Activated CD8-positive, alpha-beta T cell treated with anti-CD3 and anti-CD28 coated beads, Interleukin-2, amount 10 ng/mL, durations not matched to agents 7 days and 5 days (primary cell): ENCODE results near the gene MTHFD1L. TPM values are rescaled to one million over a fixed set of nuclear protein-coding genes. Genes with fewer than 3 reads are reported as not detected.

ENCODE experiments used
- ATAC-seq: fragments of 150-1000 bp; cut with Tn5 transposase; one replicate; pipeline ENCODE4 v1.10.0; 2021; ENCODE audit warnings: moderate library complexity
- CTCF ChIA-PET: fragments of 350-600 bp; sonication (Branson Sonifier 250); formaldehyde crosslinking; loops from one replicate; lab custom pipeline; 2021; ENCODE audit warnings: antibody characterized with exemption; lab: Charles Lee
- POLR2A ChIA-PET: fragments of 350-600 bp; sonication (Branson Sonifier 250); formaldehyde crosslinking; loops from one replicate; lab custom pipeline; 2021; ENCODE audit warnings: antibody characterized with exemption; lab: Charles Lee
- DNase-seq: peaks from one replicate; pipeline ENCODE4 v3.0.0-alpha.2; 2020
- H3K27ac Mint-ChIP-seq: one replicate; pipeline ENCODE4 v1.8.0; 2021; ENCODE audit warnings: mild to moderate bottlenecking, mixed read lengths
- H3K27me3 Mint-ChIP-seq: one replicate; pipeline ENCODE4 v1.8.0; 2021; ENCODE audit warnings: low read depth, mixed read lengths
- H3K36me3 Mint-ChIP-seq: one replicate; pipeline ENCODE4 v1.8.0; 2021; ENCODE audit warnings: low read depth, mixed read lengths
- H3K4me1 Mint-ChIP-seq: one replicate; pipeline ENCODE4 v1.8.0; 2021; ENCODE audit warnings: low read depth, mixed read lengths
- H3K4me3 Mint-ChIP-seq: one replicate; pipeline ENCODE4 v1.8.0; 2021; ENCODE audit warnings: mild to moderate bottlenecking, mixed read lengths
- H3K9me3 Mint-ChIP-seq: one replicate; pipeline ENCODE4 v1.8.0; 2022; ENCODE audit warnings: mixed read lengths; ENCODE audit not compliant: insufficient read depth
- total RNA-seq, 2 experiments: library from RNA; stranded (reverse); gene quantifications; one replicate each; pipeline ENCODE4 v1.2.3, GENCODE V29; 2021

MTHFD1L gene
- total RNA-seq, 2 experiments from 2014 or later = 59.7 to 62.3 TPM

- ChIA-PET POLR2A (interaction anchor here (0.5 kb wide), 1 partner anchor 146 kb away, joined by 3 read pairs; no protein-coding TSS in a partner anchor), CTCF (no interaction called here)
- Mint-ChIP-seq H3K4me3 (no peak overlapping the region), H3K27ac (no peak overlapping the region), H3K27me3 (no peaks in the 10 kb centered on the region), H3K4me1 (peaks cover 11% of the 10 kb centered on the region), H3K9me3 (no peaks in the 10 kb centered on the region), H3K36me3 (peaks cover 60% of the 10 kb centered on the region)
- ATAC-seq (no peak), DNase-seq (no peak)
Observed at GRCh38 chr6:151095538-151096254, 230.2 kb downstream of the MTHFD1L start.

DNA sequence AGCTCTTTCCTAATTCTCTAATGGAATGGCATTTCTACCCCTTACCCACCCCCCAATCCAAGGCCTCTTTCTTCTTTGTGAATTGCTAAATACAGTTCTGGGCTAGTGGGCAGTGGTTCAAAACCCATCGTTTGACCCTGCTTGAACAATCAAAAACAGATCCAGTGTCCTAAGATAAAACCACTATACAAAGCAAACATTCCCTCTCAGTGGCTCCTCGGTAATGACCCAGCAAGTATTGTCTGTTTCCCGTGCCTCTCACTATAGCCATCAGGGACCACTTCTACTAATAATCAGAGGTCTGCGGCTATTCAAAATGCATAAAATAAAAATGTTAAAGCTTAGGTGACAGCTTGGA lies 230.7 kb downstream of the MTHFD1L start:
- H3K27ac Mint-ChIP-seq = no peak overlapping the region
- no peaks in the 10 kb centered on the region for H3K27me3 Mint-ChIP-seq
- H3K36me3 Mint-ChIP-seq = peaks cover 57% of the 10 kb centered on the region
- ATAC-seq (no peak), DNase-seq (no peak)
- POLR2A ChIA-PET = interaction anchor here (0.5 kb wide), 1 partner anchor 146 kb away, joined by 3 read pairs; no protein-coding TSS in a partner anchor
- H3K4me3 Mint-ChIP-seq = no peak overlapping the region
- no peaks in the 10 kb centered on the region for H3K9me3 Mint-ChIP-seq
- CTCF ChIA-PET = no interaction called here
- H3K4me1 Mint-ChIP-seq = peaks cover 11% of the 10 kb centered on the region

DNA sequence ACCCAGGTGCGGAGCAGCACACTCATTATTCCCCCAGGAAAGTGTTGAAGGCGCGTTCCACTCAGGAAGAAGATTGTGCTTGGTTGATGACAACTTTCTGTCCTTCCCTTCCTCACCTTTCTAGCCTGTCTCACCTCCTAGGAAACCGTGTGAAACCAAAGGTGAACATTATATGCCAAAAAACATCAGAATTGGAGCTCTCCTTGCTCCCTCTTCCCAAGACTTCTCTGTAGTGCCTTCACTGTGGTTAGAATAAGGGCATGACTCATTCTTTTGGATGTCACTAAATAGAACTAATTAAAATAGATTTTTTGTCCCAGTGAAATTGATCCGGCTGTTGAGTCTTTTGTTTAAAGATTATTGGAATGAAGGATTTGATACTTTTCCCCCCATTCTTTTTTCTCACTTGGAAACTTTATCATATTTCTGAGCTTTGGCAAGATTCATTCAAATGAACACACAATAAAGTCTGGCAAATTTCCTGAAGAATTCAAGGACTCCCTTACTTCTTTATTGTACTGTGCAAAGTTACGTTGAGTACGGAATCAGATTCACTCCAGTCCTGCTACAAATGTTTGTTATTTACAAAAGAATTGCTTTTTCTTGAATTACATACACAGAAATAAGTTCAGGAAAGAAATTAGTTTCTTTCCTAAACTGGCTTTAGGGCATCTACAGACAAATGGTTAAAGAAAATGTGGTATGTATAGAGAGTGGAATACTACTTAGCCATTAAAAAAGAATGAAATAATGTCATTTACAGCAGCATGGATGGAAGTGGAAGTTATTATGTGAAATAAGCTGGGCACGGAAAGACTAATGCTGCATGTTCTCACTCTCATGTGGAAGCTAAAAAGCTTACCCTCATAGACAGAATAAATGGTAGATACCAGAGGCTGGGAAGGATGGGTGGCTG lies 231.4 kb downstream of the MTHFD1L start:
- Mint-ChIP-seq H3K36me3 (peaks cover 53% of the 10 kb centered on the region), H3K4me1 (peaks cover 11% of the 10 kb centered on the region), H3K4me3 (no peak overlapping the region), H3K9me3 (no peaks in the 10 kb centered on the region), H3K27ac (no peak overlapping the region), H3K27me3 (no peaks in the 10 kb centered on the region)
- ATAC-seq (no peak), DNase-seq (no peak)
- CTCF ChIA-PET = interaction anchor here (0.8 to 1.7 kb wide), 2 partner anchors 83 to 202 kb away, joined by 4 to 7 read pairs; no protein-coding TSS in a partner anchor
- POLR2A ChIA-PET = no interaction called here

GRCh38 chr6:151098166-151098565 lies 232.7 kb downstream of the MTHFD1L start:
- H3K27me3 Mint-ChIP-seq = no peaks in the 10 kb centered on the region
- H3K4me3 Mint-ChIP-seq = no peak overlapping the region
- H3K36me3 Mint-ChIP-seq = peaks cover 44% of the 10 kb centered on the region
- POLR2A ChIA-PET = no interaction called here
- H3K27ac Mint-ChIP-seq = no peak overlapping the region
- H3K9me3 Mint-ChIP-seq = no peaks in the 10 kb centered on the region
- peaks cover 11% of the 10 kb centered on the region for H3K4me1 Mint-ChIP-seq
- DNase-seq = no peak
- CTCF ChIA-PET = interaction anchor here (1.5 to 1.7 kb wide), 2 partner anchors 84 to 227 kb away, joined by 3 to 7 read pairs; no protein-coding TSS in a partner anchor
- no peak for ATAC-seq

- no peak overlapping the region for H3K4me3 Mint-ChIP-seq
- peaks cover 11% of the 10 kb centered on the region for H3K4me1 Mint-ChIP-seq
- no peak for DNase-seq
- ChIA-PET POLR2A (no interaction called here), CTCF (no interaction called here)
- peaks cover 34% of the 10 kb centered on the region for H3K36me3 Mint-ChIP-seq
- no peaks in the 10 kb centered on the region for H3K9me3 Mint-ChIP-seq
- ATAC-seq = no peak
- no peak overlapping the region for H3K27ac Mint-ChIP-seq
- no peaks in the 10 kb centered on the region for H3K27me3 Mint-ChIP-seq
Observed at GRCh38 chr6:151100326-151100725, 234.8 kb downstream of the MTHFD1L start.

DNA sequence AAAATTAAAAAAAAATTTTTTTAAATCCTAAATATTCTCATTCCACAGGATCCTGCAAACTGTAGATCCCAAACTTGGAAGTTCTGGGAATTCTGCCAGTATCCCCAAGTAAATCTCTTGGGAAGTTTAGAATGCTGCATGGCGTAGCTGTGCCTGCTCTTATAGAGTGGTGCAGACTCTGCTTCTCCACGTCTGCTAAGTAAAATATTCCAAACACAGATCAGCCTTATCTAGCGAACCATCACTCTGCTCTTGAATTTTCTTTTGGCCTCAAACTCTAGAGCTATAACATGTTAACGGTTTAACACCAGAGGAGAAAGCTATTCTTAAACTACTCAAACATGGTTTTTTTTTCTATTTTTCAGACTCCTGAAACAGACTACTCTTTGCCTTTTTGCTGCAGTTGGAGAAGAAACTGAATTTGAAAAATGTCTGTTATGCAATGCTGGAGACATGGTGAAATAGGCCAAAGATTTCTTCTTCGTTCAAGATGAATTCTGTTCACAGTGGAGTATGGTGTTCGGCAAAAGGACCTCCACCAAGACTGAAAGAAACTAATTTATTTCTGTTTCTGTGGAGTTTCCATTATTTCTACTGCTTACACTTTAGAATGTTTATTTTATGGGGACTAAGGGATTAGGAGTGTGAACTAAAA lies 235.8 kb downstream of the MTHFD1L start:
- Mint-ChIP-seq H3K4me3 (no peak overlapping the region), H3K4me1 (peaks cover 11% of the 10 kb centered on the region), H3K9me3 (no peaks in the 10 kb centered on the region), H3K27ac (no peak overlapping the region), H3K36me3 (peaks cover 30% of the 10 kb centered on the region), H3K27me3 (no peaks in the 10 kb centered on the region)
- ChIA-PET CTCF (no interaction called here), POLR2A (no interaction called here)
- no peak for DNase-seq
- no peak for ATAC-seq

DNA sequence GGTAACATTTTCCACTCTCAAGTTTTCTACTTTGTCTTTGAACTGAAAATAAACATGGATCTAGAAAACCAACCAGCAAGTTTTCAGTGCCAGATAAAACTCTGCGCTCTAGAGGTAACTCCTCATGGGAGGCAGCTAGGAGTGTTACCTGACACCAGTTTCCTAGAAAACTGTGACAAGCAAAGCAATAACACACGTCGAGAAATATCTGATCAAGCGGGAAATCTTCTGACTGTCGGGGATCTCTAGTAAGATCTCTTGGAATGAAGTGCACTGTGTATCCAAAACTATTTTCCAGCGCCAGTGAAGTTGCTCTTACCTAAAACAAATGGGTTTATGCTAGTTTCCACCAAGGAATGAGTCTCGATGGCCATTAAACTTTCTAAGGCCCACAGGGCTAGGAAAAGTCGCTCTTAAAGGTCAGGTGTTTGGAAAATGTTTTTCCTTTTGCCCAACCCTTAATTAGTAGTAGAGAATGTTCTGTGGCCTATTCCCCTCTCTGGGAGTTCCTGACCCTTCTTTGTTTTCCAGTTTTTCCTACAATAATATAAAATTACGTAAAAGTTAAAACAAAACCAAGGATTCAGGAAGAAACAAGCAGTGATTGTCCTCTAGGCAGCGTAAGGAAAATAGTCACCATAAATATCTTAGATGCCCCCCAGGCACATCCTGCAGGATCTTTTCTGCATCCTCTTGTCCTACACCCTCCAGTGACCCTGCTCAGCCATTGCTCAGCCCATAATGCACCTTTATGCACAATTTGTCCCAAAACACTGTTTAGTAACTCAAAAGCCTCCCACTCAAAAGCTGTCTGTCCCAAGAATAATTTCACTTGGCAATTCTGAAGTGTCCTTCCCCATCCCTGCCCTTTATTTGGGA lies 236.6 kb downstream of the MTHFD1L start:
- POLR2A ChIA-PET = no interaction called here
- no peak overlapping the region for H3K4me3 Mint-ChIP-seq
- CTCF ChIA-PET = no interaction called here

DNA sequence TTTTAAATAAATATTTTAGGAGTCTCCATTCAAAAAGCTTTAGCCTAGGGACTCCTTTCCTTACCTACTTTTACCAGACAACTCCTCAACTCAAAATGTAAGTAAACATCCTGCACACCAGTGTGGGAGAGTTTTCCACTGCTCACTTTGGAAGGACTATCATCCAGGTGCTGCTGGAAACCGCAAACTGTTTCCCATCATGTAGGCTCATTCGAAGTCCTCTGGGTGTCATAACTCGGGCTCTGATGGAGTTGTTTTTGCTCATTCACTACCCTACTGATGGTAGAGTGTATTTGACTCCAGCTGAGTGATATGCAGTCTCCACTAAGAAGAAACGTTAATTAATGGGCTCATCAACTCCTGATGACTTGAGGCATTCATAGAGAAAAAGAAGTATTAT lies 237.8 kb downstream of the MTHFD1L start:
- ATAC-seq (no peak), DNase-seq (no peak)
- no peaks in the 10 kb centered on the region for H3K27me3 Mint-ChIP-seq
- POLR2A ChIA-PET = no interaction called here
- peaks cover 20% of the 10 kb centered on the region for H3K36me3 Mint-ChIP-seq
- CTCF ChIA-PET = no interaction called here
- H3K9me3 Mint-ChIP-seq = no peaks in the 10 kb centered on the region
- H3K4me3 Mint-ChIP-seq = no peak overlapping the region
- peaks cover 2% of the 10 kb centered on the region for H3K4me1 Mint-ChIP-seq
- no peak overlapping the region for H3K27ac Mint-ChIP-seq

More for the DNA sequence above, 236.6 kb downstream of the MTHFD1L start:
- peaks cover 25% of the 10 kb centered on the region for H3K36me3 Mint-ChIP-seq
- no peak overlapping the region for H3K27ac Mint-ChIP-seq
- ATAC-seq (no peak), DNase-seq (no peak)
- H3K4me1 Mint-ChIP-seq = peaks cover 11% of the 10 kb centered on the region
- H3K9me3 Mint-ChIP-seq = no peaks in the 10 kb centered on the region
- H3K27me3 Mint-ChIP-seq = no peaks in the 10 kb centered on the region

- Mint-ChIP-seq H3K27me3 (peaks cover 3% of the 10 kb centered on the region), H3K9me3 (no peaks in the 10 kb centered on the region), H3K4me1 (no peaks in the 10 kb centered on the region), H3K27ac (no peak overlapping the region), H3K4me3 (no peak overlapping the region), H3K36me3 (peaks cover 3% of the 10 kb centered on the region)
- ChIA-PET CTCF (no interaction called here), POLR2A (no interaction called here)
- ATAC-seq (no peak), DNase-seq (no peak)
Observed at GRCh38 chr6:151107897-151108427, 242.5 kb downstream of the MTHFD1L start.

GRCh38 chr6:151108548-151108947 lies 243.0 kb downstream of the MTHFD1L start:
- CTCF ChIA-PET = no interaction called here

DNA sequence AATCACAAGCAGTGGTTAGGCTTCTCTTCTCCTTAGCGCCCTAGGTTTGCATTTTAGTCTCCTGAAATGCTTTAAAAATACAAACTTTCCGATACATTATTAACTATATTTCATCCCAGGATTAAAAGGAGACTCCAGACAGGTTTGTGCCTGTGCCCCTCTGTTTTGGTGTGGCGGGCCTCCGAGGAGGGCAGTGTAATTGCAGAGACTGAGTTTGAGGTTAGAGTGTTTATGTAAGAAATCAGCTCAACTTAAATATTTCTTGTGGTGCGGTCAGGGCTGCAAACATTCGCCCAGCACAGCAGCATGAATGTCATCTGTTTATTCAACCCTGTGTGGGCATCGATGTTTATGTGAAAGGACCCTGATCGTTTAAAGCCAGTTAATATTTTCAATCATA lies 243.9 kb downstream of the MTHFD1L start:
- ATAC-seq (no peak), DNase-seq (no peak)
- ChIA-PET CTCF (no interaction called here), POLR2A (no interaction called here)
- Mint-ChIP-seq H3K36me3 (no peaks in the 10 kb centered on the region), H3K4me1 (no peaks in the 10 kb centered on the region), H3K9me3 (no peaks in the 10 kb centered on the region), H3K27me3 (peaks cover 7% of the 10 kb centered on the region), H3K27ac (no peak overlapping the region), H3K4me3 (no peak overlapping the region)

More at GRCh38 chr6:151108548-151108947, 243.0 kb downstream of the MTHFD1L start:
- H3K27ac Mint-ChIP-seq = no peak overlapping the region
- no peaks in the 10 kb centered on the region for H3K9me3 Mint-ChIP-seq
- no peaks in the 10 kb centered on the region for H3K36me3 Mint-ChIP-seq
- POLR2A ChIA-PET = no interaction called here
- DNase-seq (no peak), ATAC-seq (no peak)
- H3K27me3 Mint-ChIP-seq = peaks cover 7% of the 10 kb centered on the region
- no peak overlapping the region for H3K4me3 Mint-ChIP-seq
- H3K4me1 Mint-ChIP-seq = no peaks in the 10 kb centered on the region
